ENCODE data around the gene TMEM184B.
A peak's percentile ranks its signal among the peaks of the same experiment; 100 is the strongest.
"Not testable (repeated sequence)": the region's sequence is repeated elsewhere in the genome, so short reads cannot be mapped to it uniquely, and the experiment has no call there.

TMEM184B gene

GRCh38 chr22:38201711-38202436, 70.9 kb downstream of the TMEM184B start, which contains the start of gene MAFF:
Gene MAFF, plus strand, starts transcription at chr22:38201994. Its CDS starts 11,860 bp downstream, at chr22:38213854.
- DNase-seq, result peak; percentile 87

DNA sequence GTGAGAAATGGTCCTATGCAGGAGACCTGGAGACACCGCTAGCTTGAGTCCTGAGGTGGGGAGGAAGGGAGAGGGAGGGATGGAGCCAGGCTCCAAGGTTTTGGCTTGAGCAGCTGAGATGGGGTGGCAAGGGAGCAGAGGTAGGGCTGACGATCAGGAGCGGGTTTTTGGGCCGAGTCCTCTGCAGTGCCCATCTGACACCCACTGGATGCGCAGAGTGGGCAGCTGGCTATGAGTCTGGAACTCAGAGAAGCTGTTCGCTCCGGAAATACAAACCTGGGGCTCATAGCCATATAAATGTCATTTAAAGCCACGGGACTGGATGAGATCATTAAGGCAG, 71.5 kb downstream of the TMEM184B start:
- no peak for DNase-seq

DNA sequence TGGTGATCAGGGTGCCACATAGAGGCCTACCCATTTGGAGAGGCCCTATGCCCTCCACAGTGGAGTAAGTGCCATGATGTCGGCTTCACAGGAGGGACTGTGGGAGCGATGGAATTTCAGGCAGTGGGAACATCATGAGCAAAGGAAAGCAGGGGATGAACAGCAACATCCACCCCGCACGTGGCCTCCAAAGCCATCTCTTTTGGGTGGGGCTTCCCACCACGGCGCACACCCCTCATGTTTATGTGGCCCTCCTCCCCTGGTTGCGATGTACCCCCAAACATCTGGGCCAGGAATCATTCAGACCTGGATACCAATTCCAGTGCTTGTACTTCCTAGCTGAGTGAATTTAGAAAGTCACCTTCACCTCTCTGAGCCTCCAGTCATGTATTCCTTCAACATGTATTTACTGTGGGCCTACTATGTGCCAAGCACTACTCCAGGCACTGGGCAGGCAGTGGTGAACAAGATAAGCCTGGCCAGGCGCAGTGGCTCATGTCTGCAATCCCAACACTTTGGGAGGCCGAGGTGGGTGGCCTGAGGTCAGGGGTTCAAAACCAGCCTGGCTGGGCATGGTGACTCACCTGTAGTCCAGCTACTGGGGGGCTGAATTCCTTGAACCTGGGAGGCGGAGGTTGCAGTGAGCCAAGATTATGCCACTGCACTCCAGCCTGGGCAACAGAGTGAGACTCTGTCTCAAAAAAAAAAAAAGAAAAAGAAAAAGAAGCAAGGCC, 72.8 kb downstream of the TMEM184B start:
- DNase-seq, result no peak

DNA sequence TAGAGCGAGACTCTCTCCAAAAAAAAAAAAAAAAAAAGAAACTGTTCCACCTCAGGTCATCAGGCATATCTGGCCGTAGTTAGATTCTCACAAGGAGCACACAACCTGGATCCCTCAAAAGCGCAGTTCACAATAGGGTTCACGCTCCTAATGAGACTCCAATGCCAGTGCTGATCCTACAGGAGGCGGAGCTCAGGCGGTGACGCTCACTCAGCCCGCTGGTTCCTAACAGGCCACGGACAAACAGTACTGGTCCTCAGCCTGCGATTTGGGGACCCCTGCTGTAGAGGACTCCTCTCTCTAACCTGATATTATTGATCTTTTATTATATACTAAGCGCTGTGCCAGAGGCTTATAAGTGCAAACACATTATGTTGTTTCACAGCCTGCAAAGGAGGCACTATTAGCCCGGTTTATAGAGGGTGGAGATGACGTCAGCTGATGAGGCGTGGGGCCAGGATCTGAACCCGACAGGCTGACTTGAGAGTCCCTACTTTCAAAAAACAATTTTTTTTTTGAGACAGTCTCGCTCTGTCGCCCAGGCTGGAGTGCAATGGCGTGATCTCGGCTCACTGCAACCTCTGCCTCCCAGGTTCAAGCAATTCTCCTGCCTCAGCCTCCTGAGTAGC, 75.9 kb downstream of the TMEM184B start:
- DNase-seq, result no peak

GRCh38 chr22:38193580-38193979, 79.2 kb downstream of the TMEM184B start:
- no peak for DNase-seq

DNA sequence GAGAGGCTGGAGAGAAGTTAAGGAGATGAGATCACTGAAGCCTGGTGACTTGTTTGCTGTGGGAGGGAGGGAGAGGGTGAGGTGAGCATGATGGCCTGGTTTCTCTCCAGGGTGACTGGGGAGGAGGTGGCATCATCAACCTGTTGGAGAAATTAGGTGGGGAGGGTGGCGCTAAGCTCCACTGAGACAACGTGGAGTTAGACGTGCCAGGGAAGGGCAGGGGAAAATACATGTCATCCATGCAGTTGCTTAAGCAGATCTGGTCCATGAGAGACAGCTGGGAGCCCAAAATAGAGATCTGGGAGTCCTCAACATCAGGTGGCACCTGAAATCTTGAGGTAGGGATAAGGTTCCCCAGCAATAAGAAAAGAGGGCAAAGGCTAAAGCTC, 80.3 kb downstream of the TMEM184B start:
- no peak for DNase-seq

GRCh38 chr22:38191731-38192474, 80.9 kb downstream of the TMEM184B start:
- no peak for DNase-seq

DNA sequence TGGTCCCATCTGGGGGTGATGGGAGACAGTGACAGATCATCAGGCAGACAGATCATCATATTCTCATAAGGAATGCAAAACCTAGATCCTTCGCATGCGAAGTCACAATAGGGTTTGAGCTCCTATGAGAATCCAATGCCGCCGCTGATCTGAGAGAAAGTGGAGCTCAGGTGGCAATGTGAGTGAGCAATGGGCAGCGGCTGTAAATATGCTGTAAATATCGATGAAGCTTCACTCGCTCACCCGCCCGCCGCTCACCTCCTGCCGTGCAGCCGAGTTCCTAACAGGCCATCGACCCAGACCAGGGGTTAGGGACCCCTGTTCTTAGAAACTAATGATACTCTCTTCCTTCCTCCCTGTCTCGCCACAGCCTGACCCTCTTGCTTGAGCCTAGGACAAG, 81.8 kb downstream of the TMEM184B start:
- no peak for DNase-seq

DNA sequence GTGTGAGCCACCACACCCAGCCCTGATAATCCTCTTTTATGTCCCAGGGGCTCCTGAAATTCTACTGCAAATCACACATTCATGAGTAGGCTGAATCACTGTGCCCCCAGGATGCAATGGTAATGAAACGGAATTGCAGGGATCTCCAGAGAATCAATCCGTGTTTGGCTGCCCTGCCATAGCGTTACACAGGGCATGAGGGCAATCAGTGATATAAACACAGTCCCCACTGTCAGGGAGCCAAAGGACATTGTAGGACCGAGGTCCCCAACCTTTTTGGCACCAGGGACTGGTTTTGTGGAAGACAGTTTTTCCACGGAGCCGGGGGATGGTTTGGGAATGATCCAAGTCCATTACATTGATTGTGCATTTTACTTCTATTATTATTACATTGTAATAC, 82.2 kb downstream of the TMEM184B start:
- no peak for DNase-seq

- no peak for DNase-seq
These were observed 83.7 kb downstream of the TMEM184B start for GRCh38 chr22:38189104-38189503.

DNA sequence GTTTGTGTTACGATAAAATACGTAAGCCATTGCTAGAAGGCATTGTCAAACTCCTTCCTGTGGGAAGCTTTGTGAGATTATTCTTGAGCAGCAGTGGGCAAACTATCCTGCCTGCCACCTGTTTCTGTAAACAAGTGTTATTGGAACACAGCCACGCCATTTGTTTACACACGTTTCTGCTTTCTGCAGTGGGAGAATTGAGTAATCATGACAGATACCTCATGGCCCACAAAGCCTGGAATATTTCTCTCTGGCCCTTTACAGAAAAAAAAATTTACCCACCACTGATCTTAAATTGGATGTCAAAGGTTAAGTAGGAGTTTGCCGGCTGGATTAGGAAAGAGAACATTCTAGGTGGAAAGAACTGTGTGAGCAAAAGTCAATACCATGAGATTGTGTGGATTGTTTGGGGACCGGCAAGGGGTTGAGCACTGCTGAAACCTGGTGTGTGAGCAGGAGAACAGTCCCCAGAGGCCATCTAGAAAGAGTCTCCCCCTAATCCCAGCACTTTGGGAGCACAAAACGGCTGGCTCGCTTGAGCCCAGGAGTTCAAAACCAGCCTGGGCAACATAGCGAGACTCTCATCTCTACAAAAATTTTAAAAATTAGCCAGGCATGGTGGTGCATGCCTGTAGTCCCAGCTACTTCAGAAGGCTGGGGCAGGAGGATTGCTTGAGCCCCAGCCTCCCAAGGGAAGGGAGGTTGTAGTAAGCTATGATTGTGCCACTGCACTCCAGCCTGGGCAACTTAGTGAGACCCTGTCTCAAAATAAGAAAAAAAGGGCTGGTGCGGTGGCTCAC, 85.2 kb downstream of the TMEM184B start:
- DNase-seq, result peak; percentile 57

GRCh38 chr22:38186429-38186828, 86.4 kb downstream of the TMEM184B start:
- no peak for DNase-seq

DNA sequence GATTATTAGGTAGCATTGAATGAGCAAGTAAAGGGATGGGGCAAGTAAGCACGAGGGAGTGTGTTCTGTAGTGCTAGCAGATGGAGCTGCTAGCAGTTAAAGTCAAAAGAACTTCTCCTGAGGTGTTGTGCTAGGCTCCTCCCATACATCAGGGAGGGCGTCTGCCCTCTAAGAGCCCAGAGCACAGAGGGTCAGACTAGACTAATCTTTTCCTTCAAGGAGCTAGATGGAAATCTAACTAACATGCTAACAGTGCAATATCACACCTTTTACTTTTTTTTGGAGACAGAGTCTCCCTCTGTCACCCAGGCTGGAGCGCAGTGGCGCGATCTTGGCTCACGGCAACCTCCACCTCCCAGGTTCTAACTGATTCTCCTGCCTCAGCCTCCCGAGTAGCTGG, 88.0 kb downstream of the TMEM184B start:
- DNase-seq, result no peak

DNA sequence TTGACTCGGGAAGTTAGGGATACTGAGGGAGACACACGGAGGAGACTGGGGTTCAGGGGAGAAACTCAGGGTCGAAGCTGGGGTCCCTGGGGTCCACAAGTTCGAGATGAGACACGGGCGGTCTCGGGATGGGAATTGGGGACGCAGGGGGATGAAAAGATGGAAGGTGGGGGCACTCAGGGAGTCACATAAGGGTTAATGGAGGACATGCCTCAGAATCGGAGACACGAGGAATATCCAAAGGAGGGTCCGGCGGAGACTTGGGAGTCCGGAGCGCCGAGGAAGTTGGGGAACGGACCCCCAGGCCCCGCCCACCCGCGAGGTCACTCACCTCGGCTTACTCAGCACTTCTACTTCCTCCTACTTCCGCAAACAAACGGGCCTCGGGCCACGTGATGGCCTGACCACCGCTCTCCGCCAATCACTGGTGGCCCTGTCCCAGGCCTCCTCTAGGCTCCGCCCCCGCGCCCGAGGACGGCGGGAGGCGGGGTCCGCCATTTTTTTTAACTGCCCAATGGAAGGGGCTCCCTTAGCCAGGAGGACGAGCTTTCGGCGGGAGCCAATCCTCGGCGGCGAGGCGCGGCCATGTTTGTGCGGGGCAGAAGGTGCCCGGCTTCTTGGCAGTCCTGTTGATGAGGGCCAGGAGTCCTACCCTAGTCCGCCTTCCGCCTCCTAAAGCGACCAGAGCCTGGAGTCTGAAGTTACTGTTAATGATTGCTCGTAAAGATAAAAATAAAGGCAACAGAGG, 91.2 kb downstream of the TMEM184B start, which contains the start of gene PLA2G6:
PLA2G6 (minus strand) TSS at position 378 of the 748 bp plus-strand sequence. CDS start 12,404 bp downstream, outside the sequence.
- peak; percentile 99 for DNase-seq

DNA sequence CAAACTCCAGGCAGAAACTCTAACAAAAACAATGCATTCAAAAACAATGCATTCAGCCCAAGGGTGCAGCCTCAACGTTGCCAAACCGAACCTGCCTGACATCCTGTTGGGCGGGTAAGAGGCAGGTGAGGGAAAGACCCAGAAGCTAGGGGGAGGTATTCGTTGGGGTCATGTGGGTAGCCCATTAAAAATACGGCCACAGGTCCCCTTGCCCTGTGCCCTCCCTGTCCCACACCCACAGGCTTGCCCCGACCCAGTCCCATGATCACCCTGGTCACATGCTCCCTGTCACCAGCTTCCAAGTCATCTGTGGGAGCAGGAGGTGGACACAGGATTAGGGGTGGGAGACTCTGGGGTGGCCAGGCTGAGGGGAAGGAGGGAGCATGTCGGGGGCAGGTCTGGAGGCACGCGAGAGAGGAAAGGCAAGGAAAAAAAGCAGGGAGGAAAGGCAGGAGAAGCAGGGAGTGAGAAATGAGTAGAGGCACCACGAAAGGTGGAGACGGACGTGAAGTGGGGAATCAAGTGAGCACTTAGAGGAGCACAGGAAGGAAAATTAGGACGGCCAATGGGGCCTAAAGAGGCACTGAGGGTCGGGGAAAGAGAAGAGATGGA, 91.9 kb downstream of the TMEM184B start:
- no peak for DNase-seq

GRCh38 chr22:38178605-38178937, 94.2 kb downstream of the TMEM184B start:
- not testable (repeated sequence) for DNase-seq

DNA sequence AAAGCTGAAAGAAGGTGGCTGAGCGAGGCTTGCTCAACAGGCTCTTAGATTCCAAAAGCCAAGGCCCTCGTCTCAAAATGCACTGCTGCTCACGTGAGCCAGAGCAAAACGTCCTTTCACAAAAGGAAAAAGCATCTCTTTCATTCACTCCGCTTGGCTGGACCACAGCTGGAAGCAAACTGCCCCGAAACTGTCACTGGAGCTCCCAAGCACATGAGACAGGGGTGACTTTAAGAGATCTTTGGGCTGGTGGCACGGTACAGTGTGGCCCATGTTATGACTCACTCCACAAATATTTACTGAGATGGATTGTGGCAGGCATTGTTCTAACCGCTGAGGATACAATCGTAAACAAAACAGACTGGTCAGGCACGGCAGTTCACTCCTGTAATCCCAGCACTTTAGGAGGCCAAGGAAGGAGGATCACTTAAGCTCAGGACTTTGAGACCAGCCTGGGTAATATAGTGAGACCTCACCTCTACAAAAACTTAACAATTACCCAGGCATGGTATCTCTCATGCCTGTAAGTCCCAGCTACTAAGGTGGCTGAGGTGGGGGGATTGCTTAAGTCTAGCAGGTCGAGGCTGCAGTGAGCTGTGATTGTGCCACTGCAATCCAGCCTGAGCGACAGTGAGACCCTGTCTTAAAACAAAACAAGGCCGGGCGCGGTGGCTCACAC, 94.7 kb downstream of the TMEM184B start:
- no peak for DNase-seq

- not testable (repeated sequence) for DNase-seq
These were observed 95.3 kb downstream of the TMEM184B start for GRCh38 chr22:38177571-38177925.

GRCh38 chr22:38177044-38177443, 95.8 kb downstream of the TMEM184B start:
- no peak for DNase-seq

GRCh38 chr22:38176170-38176741, 96.6 kb downstream of the TMEM184B start:
- no peak for DNase-seq
